ENCODE results near the gene PARD3B.
"Not testable (repeated sequence)": the region's sequence is repeated elsewhere in the genome, so short reads cannot be mapped to it uniquely, and the experiment has no call there.

PARD3B gene

GRCh38 chr2:205218056-205218455 lies 672.8 kb downstream of the PARD3B start:
- no peak for DNase-seq

GRCh38 chr2:205218816-205219215 lies 673.5 kb downstream of the PARD3B start:
- not testable (repeated sequence) for DNase-seq

GRCh38 chr2:205220559-205220958 lies 675.3 kb downstream of the PARD3B start:
- no peak for DNase-seq

- DNase-seq = no peak
Observed at GRCh38 chr2:205232086-205232485, 686.8 kb downstream of the PARD3B start.

GRCh38 chr2:205235434-205235833 lies 690.2 kb downstream of the PARD3B start:
- DNase-seq = no peak

GRCh38 chr2:205237524-205237923 lies 692.2 kb downstream of the PARD3B start:
- no peak for DNase-seq

- DNase-seq = no peak
Observed at GRCh38 chr2:205245001-205245400, 699.7 kb downstream of the PARD3B start.

- DNase-seq = no peak
Observed at GRCh38 chr2:205245652-205246051, 700.4 kb downstream of the PARD3B start.

GRCh38 chr2:205259121-205259520 lies 713.8 kb downstream of the PARD3B start:
- DNase-seq = no peak

GRCh38 chr2:205261516-205262020 lies 716.3 kb downstream of the PARD3B start:
- no peak for DNase-seq

- DNase-seq = no peak
Observed at GRCh38 chr2:205267323-205267722, 722.0 kb downstream of the PARD3B start.

GRCh38 chr2:205270689-205271088 lies 725.4 kb downstream of the PARD3B start:
- DNase-seq = peak; percentile 24

GRCh38 chr2:205273148-205273547 lies 727.9 kb downstream of the PARD3B start:
- no peak for DNase-seq

GRCh38 chr2:205273627-205274026 lies 728.4 kb downstream of the PARD3B start:
- no peak for DNase-seq

- DNase-seq = no peak
Observed at GRCh38 chr2:205274801-205275200, 729.5 kb downstream of the PARD3B start.

GRCh38 chr2:205276116-205276777 lies 731.0 kb downstream of the PARD3B start:
- no peak for DNase-seq

- peak; percentile 91 for DNase-seq
Observed at GRCh38 chr2:205280596-205281236, 735.4 kb downstream of the PARD3B start.

- no peak for DNase-seq
Observed at GRCh38 chr2:205283736-205284270, 738.5 kb downstream of the PARD3B start.

- DNase-seq = no peak
Observed at GRCh38 chr2:205284334-205284733, 739.1 kb downstream of the PARD3B start.

GRCh38 chr2:205287316-205287715 lies 742.0 kb downstream of the PARD3B start:
- DNase-seq = no peak

- DNase-seq = no peak
Observed at GRCh38 chr2:205288686-205289085, 743.4 kb downstream of the PARD3B start.

GRCh38 chr2:205290299-205290698 lies 745.0 kb downstream of the PARD3B start:
- no peak for DNase-seq

- DNase-seq = no peak
Observed at GRCh38 chr2:205292665-205293295, 747.5 kb downstream of the PARD3B start.

GRCh38 chr2:205293559-205293958 lies 748.3 kb downstream of the PARD3B start:
- DNase-seq = no peak
